GM19467 (cell line): ENCODE results near the gene ADO.

ENCODE experiments used
- ATAC-seq: cut with Tn5 transposase; IDR thresholded peaks from one replicate; pipeline ENCODE4 v1.9.1; 2021; ENCODE audit warnings: mild to moderate bottlenecking, moderate library complexity; ENCODE audit not compliant: unreplicated experiment

Gene ADO

DNA sequence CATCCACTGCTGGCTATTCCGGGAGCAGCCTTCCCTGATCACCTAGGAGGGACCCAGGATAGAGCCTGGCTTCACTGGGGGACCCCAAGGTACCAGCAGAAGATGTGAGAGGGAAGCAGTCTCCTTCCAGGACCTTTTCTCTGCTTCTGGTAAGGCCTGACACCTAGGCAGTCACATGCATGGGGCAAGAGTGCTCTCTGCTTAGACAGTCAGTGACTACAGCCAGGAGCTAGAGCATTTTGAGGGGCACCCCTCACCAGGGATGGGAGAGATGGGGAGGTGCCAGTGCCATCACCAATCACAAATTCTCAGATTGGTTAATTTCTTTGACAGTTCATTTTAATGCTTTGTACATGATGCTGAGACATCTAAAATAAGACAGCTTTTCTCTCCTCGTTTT is 13.9 kb upstream of the ADO start:
- no peak for ATAC-seq

DNA sequence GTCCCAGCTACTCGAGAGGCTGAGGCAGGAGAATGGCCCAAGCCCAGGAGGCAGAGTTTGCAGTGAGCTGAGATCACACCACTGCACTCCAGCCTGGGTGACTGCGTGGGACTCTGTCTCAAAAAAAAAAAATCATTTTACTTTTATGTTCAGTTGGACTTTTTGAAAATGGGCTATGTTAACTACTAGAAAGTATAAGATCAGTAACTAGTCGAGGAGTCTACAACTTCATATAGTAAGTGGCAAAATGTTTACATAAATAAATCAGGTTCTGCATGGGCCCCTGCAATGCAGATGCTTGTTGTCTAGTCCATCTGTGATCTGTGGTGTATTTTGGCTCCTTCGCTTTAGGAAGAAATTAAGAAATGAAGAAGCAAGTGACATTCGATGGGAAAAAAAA is 12.3 kb upstream of the ADO start:
- no peak for ATAC-seq

DNA sequence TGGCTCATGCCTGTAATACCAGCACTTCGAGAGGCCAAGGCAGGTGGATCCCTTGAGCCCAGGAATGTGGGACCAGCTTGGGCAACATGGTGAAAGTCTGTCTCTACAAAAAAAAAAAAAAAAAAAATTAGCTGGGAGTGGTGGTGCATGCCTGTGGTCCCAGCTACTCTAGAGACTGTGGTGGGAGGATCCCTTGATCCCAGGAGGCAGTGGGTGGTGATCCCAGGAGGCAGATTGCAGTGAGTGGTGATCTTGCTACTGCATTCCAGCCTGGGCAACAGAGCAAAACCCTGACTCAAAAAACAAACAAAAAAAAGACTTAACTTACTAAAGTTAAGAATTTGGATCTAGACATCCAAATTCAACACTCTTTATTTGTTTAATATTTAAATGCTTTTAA is 10.2 kb upstream of the ADO start:
- no peak for ATAC-seq

DNA sequence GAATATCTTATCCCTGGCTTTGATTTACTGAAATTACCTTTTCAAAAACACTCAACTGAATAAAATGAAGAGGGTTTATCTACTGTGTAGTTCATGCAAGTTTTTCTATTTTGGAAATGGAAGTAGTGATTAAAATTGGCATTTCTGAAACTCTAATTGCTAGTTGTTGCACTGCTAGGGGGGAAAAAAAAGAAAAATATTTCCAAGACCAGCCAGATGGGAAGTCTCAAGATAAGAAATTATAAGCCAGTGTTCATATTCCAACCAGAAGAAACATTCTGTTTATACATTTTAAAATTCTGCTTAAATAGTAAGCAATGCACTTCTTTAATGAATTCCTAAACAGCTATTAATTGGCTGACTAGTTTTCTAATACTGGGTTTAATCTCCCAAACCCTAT is 9.4 kb upstream of the ADO start:
- no peak for ATAC-seq

DNA sequence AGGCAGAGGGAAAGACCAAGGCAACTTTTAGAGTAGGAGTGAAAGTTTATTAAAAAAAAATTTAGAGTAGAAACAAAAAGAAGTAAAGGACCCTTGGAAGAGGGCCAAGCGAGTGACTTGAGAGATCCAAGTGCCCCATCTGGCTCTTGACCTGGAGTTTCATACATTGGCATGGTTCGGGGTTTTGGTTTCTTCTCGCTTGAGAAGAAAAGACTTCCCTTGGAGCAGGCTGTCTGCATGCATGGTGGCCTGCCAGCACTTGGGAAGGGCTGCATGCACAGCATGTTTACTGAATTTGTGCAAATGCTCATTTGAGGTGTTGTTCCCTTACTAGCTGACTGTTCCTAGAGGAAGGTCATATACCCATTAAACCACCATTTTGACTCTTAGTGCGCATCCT is 8.8 kb upstream of the ADO start:
- ATAC-seq: no peak

DNA sequence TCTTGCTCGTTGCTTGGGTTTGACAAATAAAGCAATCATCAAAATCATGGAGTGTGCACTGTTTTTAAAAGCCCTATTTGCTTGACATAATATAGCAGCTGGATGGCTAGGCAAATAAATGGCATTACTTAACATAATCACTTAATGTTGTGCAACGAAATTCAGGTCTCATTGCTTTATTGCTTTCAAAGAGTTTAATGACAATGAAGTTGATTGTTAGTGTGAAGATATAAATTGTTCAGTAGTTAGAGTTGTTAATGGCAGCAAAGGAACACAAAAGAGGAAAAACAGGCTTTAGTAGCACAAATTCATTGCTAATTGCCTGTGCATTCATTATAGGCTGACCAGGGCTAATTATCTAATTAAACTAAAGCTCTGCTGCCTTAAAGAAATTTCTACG is 7.6 kb upstream of the ADO start:
- ATAC-seq: no peak

DNA sequence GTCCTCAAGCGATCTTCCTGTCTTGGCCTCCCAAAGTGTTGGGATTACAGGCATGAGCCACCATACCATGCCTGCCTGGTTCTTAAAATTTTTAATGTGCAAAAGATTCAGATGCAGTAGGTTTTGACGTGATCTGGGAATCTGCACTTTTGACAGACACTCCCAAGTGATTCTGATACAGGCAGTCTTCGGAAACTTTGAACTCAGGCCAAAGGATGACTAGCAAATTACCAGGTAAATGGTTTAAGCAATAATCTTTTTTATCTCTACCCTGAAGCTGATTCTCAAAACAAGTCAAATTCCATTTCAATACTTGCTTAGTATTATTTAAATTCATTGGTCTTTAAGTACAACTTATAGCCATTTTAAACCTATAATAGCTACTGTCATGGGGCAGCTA is 2.6 kb upstream of the ADO start:
- no peak for ATAC-seq

DNA sequence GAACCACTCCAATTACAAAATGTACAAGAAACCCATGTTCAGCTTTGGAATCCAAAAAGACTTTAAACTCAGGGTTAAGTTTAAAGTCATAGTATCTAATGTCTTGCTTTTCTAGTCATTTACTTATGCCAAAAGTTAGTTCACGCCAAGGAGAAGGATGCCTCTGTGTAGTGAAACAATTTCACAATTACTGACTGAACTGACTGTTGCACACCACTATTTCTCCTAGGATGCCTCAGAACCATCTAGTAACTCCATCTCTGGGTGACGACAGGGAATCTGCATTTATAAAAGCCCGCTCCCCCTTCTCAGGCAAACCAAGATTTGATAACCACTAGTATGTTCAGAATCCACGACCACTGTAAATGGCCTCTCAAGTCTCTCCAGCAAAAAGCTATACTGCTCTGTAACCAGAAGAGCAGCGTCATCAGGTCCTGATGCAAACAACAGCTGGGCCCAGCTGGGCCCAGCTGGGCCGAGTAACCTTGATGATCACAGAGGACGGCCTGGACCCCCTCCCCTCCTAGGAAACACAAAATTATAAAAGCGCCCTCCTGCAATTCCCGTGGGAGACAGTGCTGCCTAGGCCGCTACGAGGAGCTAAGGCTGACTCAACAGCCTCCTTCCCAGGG is 680 bp upstream of the ADO start:
- ATAC-seq: peak; percentile 0

DNA sequence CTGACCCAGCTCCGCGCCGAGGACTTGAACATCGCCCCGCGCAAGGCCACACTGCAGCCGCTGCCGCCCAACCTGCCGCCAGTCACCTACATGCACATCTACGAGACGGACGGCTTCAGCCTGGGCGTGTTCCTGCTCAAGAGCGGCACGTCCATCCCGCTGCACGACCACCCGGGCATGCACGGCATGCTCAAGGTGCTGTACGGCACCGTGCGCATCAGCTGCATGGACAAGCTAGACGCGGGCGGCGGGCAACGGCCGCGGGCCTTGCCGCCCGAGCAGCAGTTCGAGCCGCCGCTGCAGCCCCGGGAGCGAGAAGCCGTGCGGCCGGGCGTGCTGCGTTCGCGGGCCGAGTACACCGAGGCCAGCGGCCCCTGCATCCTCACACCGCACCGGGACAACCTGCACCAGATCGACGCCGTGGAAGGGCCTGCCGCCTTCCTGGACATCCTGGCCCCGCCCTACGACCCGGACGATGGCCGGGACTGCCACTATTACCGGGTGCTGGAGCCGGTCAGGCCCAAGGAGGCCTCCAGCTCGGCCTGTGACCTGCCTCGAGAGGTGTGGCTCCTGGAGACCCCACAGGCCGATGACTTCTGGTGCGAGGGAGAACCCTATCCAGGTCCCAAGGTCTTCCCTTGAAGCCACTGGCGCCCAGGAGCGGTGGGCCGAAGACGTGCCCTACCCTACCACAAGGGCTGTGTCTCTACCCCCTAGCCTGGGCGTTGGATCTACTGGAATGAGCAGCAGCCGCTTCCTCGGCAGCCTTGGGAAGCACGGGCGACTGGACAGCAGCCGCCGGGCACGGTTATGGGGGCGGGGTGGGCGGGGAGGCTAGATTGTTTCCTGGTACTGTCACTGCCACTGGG is 945 bp downstream of the ADO start:
- peak; percentile 9 for ATAC-seq

DNA sequence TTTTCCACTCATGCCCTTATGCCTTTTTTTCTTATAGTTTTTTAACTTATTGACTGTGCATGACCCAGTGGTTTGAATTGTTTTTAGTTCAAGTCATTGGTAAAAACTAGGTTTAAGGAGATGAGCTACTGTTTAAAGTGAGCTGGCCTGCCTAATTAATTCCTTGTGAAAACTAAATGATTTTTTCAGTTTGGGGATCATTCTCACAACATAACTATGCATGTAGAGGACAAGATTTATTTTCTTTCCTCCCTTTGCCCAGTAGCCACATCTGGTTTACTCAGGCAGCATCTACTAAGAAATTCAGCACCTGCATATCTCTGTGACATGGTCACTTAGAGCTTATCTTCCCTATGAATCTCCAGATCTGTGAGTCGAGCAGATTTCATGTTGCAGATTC is 1.7 kb downstream of the ADO start:
- ATAC-seq: no peak

DNA sequence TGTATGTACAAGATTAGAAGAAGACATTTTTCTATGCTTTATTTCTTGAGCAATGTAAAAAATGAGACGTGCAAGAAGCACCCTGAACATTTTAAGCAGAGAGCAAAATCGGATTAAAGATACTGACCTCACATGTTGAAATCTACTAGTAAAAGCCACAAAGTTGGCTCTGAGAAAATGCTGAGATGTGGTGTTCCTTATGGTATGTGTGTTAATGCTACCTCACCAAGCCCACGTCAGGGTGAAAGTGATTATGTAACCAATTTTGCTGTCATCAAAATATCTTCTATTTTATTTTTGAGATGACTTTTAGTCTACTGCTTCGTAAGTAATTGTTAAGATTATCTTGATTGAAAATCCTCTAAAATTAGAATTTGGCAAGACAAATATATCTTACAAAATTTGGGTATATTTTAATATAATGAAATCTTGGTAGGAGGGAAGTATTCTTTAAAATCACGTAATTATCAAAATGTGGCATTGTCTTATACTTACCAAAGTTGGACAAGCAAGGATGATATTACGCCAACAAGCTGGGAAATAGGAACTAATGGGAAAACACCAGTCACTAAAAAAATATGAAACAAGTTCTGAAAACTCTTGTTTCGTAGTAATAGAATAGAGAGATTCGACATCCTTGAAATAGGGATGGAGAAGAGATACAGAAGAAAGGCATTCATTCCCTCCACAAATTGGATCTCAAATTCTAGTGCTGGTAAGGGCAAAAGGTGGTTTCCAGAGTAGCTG is 5.8 kb downstream of the ADO start:
- ATAC-seq: no peak

DNA sequence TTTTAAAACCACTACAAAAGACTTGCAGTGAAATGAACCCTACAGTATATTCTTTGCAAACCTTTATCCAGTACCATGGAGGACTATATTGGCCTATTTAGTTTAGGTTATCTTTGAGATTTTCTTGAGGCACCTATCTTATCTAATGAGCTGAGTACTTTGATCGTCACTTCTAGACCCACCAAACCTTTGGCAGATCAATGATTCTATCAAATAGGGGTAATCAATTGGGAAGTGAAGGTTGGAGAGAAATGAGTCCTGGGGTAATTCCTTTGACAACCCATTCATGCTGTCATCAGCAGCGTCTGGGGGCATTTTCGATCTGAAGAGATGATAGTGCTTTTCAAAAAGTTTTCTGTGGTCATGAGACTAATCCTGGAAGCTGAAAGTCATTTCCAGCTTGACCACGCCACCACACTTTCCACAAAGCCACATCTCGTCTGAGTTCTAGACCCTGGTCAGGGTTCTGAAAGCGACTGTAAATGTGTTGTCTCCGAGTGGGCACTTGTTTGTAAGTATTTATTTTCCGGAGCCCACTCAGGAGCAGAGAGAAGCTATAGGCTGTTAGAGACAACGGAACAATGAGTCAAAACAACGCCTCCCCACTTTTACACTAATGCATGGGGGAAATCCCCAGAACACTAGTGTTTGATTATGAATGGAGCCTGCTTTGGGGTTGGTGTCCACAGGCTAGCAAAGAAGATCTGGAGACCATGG is 6.8 kb downstream of the ADO start:
- ATAC-seq: peak; percentile 30

DNA sequence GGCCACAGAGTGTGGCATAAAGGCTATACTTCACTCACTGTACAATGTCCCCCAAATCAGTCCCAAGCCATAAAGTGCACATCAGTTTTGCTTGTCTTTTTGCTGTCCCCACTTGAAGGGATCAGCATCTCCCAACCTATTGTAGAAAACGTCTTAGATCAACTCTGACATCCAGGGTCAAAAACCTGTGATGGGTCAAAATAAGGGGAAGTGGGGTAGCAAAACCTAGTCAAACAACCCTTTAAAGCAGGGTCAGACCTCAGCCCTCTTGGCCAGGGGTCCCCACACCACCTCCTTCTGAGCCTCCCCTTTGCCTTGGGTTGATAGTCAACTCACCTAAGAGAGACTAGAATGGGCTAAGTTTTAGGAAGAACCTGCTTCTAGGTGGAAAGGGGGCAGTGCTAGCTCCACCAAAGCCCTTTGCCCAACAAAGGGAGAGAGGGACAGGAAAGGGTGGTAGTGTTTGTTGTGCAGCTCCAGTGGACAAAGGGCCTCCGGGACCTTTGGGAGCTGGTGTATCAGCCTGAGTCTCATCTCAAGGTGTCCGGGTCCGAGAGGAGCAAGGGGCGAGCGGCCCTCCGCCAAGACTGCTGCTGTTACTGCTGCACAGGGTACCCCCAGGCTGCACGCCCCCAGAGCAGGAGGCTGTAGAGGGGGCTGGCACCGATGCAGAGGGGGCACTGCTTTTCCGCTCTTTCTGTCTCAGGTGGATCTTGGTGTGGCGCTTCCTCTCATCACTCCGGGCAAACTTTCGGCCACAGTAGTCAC is 8.3 kb downstream of the ADO start:
- ATAC-seq: no peak

DNA sequence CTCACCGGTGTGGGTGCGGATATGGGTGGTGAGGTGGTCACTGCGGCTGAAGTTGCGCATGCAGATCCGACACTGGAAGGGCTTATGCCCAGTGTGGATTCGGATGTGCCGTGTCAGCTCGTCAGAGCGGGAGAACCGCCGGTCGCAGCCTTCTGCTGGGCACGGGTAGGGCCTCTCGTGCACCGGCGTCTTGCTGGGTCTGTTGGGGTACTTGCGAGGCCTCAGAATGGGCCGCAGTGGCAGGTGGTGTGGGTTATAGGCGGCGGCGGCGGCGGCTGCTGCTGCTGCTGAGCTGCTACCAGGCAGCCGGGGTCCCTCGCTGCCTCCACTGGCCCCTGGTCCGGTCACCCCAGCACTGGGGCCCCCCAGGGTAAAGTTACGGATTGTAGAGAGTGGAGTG is 8.9 kb downstream of the ADO start:
- no peak for ATAC-seq

DNA sequence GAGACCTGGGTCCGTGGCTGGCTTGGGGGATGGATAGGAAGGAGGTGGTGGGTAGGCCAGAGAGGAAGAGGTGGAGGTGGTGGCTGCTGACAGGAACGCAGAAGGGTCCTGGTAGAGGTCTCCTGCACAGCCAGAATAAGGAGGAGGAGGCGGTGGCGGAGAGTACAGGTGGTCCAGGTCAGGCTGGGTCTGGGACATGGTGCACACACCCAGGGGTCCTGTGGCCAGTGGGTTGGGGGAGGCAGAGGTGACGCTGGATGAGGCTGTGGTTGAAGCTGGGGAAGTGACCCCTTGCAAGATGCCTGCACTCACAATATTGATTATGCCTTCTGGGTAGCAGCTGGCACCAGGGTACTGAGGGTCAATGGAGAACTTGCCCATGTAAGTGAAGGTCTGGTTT is 9.5 kb downstream of the ADO start:
- ATAC-seq: no peak

DNA sequence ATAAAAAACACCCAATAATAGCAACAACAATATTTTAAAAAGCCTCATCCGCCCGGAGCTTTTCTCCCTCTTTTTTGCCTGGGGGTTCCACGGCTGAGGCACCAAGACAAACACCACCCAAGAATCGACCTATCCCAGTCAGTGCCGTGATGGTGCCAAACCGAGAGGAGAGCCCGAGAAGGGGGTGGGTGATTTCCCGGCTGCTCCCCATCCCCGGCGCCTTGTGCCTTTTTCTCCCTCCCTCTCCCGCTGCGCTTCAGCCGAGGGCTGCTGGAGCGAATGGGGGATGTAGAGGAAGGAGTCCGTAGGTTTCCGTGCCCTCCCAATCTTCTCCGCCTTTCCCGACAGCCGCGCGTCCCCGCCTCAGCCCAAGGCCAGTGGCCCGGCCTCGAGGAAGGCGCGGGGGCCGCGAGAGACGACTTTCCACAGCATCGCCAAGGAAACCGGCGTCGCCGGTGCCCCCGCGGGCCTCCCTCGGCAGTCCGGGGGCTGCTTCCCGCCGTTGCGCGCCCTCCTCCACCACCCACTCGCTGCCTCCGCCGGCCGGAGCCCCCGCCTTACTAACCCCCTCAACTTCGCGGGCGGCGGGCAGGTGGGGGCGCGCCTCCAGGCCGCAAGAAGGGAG is 10.3 kb downstream of the ADO start:
- no peak for ATAC-seq

DNA sequence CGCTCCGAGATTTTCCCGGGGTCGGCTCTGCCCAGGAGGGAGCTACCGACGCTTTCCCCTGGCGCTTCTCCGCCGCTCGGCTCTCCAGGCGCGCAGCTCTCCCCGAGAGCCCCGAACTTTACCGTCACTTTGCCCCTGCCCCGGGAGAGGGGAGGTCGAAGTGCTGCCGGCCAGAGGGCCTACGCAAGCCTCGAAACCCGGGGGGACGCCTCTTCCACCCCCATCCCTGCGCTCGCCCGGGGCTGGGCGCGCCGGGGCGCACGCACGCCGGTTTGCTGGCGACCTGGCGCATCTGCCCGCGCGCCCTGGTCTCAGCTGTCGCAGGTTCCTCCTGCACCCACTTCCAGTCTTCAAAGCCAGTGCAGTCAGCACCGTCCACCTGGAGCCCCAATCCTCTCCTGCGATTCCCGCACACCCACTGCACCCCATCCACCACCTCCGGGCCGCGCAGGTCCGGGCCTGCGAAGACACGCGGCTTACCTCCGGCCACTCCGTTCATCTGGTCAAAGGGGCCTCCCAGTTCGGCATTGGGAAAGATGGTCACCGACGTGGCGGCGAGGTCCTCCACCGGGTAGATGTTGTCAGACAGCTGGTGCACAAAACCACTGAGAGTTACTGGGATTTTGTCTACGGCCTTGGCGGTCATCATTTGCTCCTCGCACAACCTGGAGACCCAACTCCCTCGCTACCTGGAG is 11.0 kb downstream of the ADO start:
- no peak for ATAC-seq

DNA sequence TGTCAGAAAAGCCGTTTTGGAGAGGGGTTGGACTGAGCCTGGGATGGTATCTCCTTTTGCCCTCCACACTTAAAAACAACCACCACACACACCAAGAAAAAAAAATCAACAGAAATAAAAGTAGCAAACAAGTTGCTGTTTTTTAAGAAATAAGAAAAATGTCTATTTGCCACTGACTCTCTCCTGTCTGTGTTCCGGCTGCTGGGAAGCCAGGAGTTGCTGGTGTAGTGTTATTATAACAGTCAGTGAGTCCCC is 11.5 kb downstream of the ADO start:
- ATAC-seq: no peak

DNA sequence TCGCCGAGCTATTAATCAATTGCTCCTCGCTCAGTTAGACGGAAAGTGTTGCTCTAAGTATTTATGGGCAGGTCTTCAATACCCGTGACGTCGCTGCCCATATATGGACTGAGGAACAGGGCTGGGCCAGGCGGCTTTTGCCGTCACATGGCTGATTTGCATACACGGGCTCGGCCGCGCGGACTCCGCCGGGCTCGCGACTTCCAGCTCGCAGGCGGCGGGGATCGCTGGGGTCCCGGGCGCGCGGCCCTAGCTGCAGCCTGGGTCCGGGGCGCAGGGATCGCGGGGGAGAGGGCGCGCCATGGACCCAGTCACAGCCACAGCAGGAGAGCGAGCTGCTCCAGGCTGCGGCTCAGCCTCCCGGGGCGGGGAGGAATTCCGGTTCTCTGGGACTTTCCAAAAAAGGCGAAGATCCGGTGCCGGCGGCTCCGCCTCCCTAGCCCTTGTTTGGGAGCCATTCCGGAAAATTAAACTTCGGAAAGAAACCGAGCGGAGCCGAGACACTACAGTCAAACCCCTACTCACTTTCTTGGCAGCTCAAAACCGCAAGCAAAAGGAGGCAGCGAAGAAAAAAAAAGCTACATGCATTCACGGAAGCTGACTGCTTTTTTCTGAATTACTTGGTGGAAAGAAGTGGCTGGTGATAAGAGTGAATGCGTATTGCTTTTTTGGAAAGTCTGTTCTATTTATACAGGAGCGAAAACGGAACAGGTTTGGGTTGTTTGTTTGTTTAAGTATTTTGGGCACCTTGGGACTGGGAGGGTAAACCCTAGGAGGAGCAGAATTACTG is 12.0 kb downstream of the ADO start, which contains the start of gene EGR2:
EGR2 (minus strand) TSS at position 36 of the 790 bp plus-strand sequence. CDS start 337 bp downstream, outside the sequence.
- ATAC-seq: peak; percentile 72
